T-cell (primary cell): ENCODE measurements around the gene KIAA0319L. TPM values are rescaled to one million over a fixed set of nuclear protein-coding genes. Genes with fewer than 3 reads are reported as not detected.
"Not testable (repeated sequence)": the region's sequence is repeated elsewhere in the genome, so short reads cannot be mapped to it uniquely, and the experiment has no call there.

Experiments
- ATAC-seq, 4 experiments: fragments of 200-7000 bp in 3 of 4; fragments of 150-1000 bp in 1 of 4; cut with Tn5 transposase; replicated peaks in 1 of 4; 1 replicate in 3 of 4; 2 replicates in 1 of 4; pipeline ENCODE4 v1.10.0; 2021; ENCODE audit warnings: moderate library complexity in 3 of 4, mild to moderate bottlenecking in 2 of 4, moderate number of reproducible peaks in 1 of 4
- CTCF ChIA-PET, 2 donors: fragments of 300-600 bp; sonication (Branson Sonifier 250); formaldehyde crosslinking; loops; one replicate each; lab custom pipeline; 2022; ENCODE audit warnings: antibody characterized with exemption in 2 of 2; lab: Charles Lee
- POLR2A ChIA-PET, 2 donors: fragments of 300-600 bp; sonication (Branson Sonifier 250); formaldehyde crosslinking; loops; one replicate each; lab custom pipeline; 2022; ENCODE audit warnings: antibody characterized with exemption in 2 of 2; lab: Charles Lee
- DNase-seq, 35 experiments: peaks; one replicate each; pipeline versions ENCODE4 v3.0.0 to v3.0.0-alpha.2; 2013 to 2023
- H3K27ac ChIP-seq: one replicate; pipeline ENCODE4 v1.5.1; 2013; ENCODE audit warnings: low read length
- H3K27me3 ChIP-seq, 2 experiments: replicated peaks in 1 of 2; 1 replicate in 1 of 2; 2 replicates in 1 of 2; pipeline versions ENCODE4 v1.6.1 to v1.7.0; 2013; ENCODE audit warnings: low read length in 1 of 2, mixed read lengths in 1 of 2; ENCODE audit not compliant: control insufficient read depth in 2 of 2, insufficient read depth in 2 of 2; ENCODE audit errors: extremely low read depth in 1 of 2
- H3K36me3 ChIP-seq, 2 donors: 1 replicate in 1 of 2; 2 replicates in 1 of 2; pipeline versions ENCODE4 v1.6.1 to v1.7.0; 2013; ENCODE audit warnings: low read length in 1 of 2; ENCODE audit not compliant: control insufficient read depth in 2 of 2, insufficient read depth in 1 of 2; ENCODE audit errors: extremely low read depth in 1 of 2
- H3K4me1 ChIP-seq, 2 experiments: 1 replicate in 1 of 2; 2 replicates in 1 of 2; pipeline versions ENCODE4 v1.6.1 to v1.7.0; 2013; ENCODE audit warnings: low read length in 2 of 2, mixed read lengths in 1 of 2; ENCODE audit not compliant: insufficient read depth in 2 of 2, control insufficient read depth in 1 of 2; ENCODE audit errors: extremely low read depth in 1 of 2
- H3K4me3 ChIP-seq, 2 donors: 1 replicate in 1 of 2; 2 replicates in 1 of 2; pipeline versions ENCODE4 v1.5.1 to v1.7.0; 2013; ENCODE audit warnings: mild to moderate bottlenecking in 2 of 2, low read length in 1 of 2, moderate library complexity in 1 of 2; ENCODE audit not compliant: control insufficient read depth in 1 of 2; ENCODE audit errors: extremely low read depth in 1 of 2
- H3K9me3 ChIP-seq: 2 replicates; pipeline ENCODE4 v1.7.0; 2013
- H3K27ac Mint-ChIP-seq, 2 donors: one replicate each; pipeline ENCODE4 v1.8.0; 2020 to 2021; ENCODE audit warnings: mild to moderate bottlenecking in 2 of 2, mixed read lengths in 2 of 2
- H3K27me3 Mint-ChIP-seq, 2 donors: one replicate each; pipeline ENCODE4 v1.8.0; 2021 to 2022; ENCODE audit warnings: mixed read lengths in 2 of 2
- H3K36me3 Mint-ChIP-seq: one replicate; pipeline ENCODE4 v1.8.0; 2021; ENCODE audit warnings: mixed read lengths
- H3K4me1 Mint-ChIP-seq, 3 donors: one replicate each; pipeline ENCODE4 v1.8.0; 2020 to 2022; ENCODE audit warnings: mixed read lengths in 3 of 3, mild to moderate bottlenecking in 1 of 3
- H3K4me3 Mint-ChIP-seq, 3 donors: one replicate each; pipeline ENCODE4 v1.8.0; 2020 to 2022; ENCODE audit warnings: mild to moderate bottlenecking in 3 of 3, mixed read lengths in 3 of 3, moderate library complexity in 3 of 3
- H3K9me3 Mint-ChIP-seq, 3 donors: one replicate each; pipeline ENCODE4 v1.8.0; 2020 to 2022; ENCODE audit warnings: mixed read lengths in 3 of 3
- WGBS: methylation state at CpG from one replicate; pipeline ENCODE4 v1.1.5; 2013; ENCODE audit warnings: missing lambda C conversion rate; ENCODE audit not compliant: insufficient coverage; 5-methylcytosine and 5-hydroxymethylcytosine counted together
- total RNA-seq, 35 experiments: library from RNA in 6 of 35; stranded (reverse) in 6 of 35; fragments of 120-200 nt in 1 of 35; gene quantifications; one replicate each; pipeline versions ENCODE4 v1.2.1 to v1.2.4 and lab custom pipeline; 2013 to 2026

The KIAA0319L gene
- total RNA-seq, 5 donors from 2014 or later (not counting 1 experiment from before 2014, with no cell fraction given), result 60.8 to 73.7 (median 63.7) TPM

DNA sequence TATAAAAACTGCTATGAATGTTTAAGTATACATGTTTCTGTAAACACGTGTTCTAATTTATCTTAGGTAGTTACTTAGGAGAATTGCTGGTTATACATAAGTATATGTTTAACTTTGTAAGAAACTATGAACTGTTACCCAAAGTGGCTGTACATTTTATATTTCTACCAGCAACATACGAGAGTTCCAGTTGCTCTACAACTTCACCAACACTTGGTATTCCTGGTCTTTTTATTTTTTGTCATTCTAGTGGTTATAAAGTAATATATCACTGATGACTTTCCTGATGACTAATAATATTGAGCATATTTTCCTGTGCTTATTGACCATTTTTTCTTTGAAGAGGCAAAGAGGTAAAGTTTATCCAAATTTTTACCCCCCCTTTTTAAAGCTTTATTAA, 76.0 kb downstream of the KIAA0319L start:
- no peaks in the 10 kb centered on the region for H3K9me3 Mint-ChIP-seq
- H3K4me3 Mint-ChIP-seq, result no peak overlapping the region
- no peak overlapping the region for H3K27ac ChIP-seq
- peaks cover 27% of the 10 kb centered on the region for H3K36me3 Mint-ChIP-seq
- CTCF ChIA-PET, result no interaction called here
- H3K27me3 ChIP-seq, result no peaks in the 10 kb centered on the region
- POLR2A ChIA-PET, result interaction anchor here in 1 of 2 donors (0.6 kb wide), 1 partner anchor 111 kb away, joined by 7 read pairs; no protein-coding TSS in a partner anchor
- H3K4me1 ChIP-seq, result no peaks in the 10 kb centered on the region
- no peak overlapping the region for H3K27ac Mint-ChIP-seq
- H3K9me3 ChIP-seq, result no peaks in the 10 kb centered on the region
- H3K4me1 Mint-ChIP-seq, result no peaks in the 10 kb centered on the region
- no peaks in the 10 kb centered on the region for H3K27me3 Mint-ChIP-seq
- ATAC-seq, result no peak
- WGBS, result no CpG with 5 or more reads among the region's 2 CpGs
- H3K36me3 ChIP-seq, result peaks cover 0 to 11% of the 10 kb centered on the region in 2 donors
- H3K4me3 ChIP-seq, result no peak overlapping the region
- DNase-seq, result no peak

DNA sequence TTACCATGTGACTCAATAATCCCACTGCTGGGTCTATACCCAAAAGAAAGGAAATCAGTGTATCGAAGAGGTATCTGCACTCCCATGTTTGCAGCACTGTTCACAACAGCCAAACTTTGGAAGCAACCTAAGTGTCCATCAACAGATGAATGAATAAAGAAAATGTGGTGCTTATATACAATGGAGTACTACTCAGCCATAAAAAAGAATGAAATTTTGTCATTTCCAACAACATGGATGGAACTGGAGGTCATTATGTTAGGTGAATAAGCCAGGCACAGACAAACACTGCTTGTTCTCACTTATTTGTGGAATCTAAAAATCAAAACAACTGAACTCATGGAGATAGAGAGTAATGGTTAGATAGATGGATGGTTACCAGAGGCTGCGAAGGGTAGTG, 79.3 kb downstream of the KIAA0319L start:
- POLR2A ChIA-PET, result no interaction called here
- ATAC-seq (no peak), DNase-seq (no peak)
- WGBS, result no CpG with 5 or more reads among the region's 2 CpGs
- no peaks in the 10 kb centered on the region for H3K9me3 ChIP-seq
- Mint-ChIP-seq H3K27me3 (no peaks in the 10 kb centered on the region), H3K27ac (no peak overlapping the region), H3K36me3 (peaks cover 37% of the 10 kb centered on the region), H3K4me1 (no peaks in the 10 kb centered on the region), H3K4me3 (no peak overlapping the region), H3K9me3 (no peaks in the 10 kb centered on the region)
- no peaks in the 10 kb centered on the region for H3K4me1 ChIP-seq
- no peak overlapping the region for H3K4me3 ChIP-seq
- H3K36me3 ChIP-seq, result peaks cover 0 to 25% of the 10 kb centered on the region in 2 donors
- CTCF ChIA-PET, result no interaction called here
- no peak overlapping the region for H3K27ac ChIP-seq
- H3K27me3 ChIP-seq, result no peaks in the 10 kb centered on the region

DNA sequence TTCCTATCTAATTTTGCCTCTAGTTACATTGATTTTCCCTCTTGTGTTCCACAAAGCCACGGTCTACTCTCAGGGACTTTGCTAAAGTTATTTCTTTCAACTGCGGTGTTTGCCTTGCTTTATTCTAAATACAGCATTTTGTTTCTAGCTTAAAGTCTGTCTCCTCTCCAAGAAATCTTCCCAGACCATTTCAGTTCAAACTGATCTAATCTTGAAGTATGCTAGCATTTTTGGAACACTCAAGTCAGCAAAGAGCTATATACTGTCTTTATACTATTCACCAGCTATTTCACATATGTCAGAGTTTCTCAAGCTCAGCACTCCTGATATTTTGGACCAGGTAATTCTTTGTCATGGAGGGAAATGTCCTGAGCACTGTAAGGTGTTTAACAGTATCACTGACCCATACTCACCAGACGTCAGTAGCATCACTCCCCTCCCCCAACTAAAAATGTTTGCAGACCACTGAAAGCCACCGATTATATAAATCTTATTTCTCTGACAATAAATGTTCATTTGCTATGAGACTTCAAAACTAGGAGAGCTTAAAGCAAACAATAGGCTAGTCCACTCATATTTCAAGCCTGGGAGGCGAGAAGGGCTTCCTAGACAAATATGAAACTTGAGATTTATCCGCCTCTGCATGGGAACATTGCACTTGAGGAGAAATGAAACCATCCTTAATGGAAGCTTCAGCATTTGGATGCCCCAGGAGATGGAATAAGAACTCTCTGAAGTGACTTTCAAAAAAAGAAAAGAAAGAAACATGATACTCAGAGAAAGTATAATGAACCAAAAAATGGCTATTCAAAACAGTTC, 81.1 kb downstream of the KIAA0319L start:
- Mint-ChIP-seq H3K4me3 (no peak overlapping the region), H3K36me3 (peaks cover 42% of the 10 kb centered on the region), H3K27ac (no peak overlapping the region), H3K9me3 (no peaks in the 10 kb centered on the region), H3K4me1 (no peaks in the 10 kb centered on the region), H3K27me3 (no peaks in the 10 kb centered on the region)
- Histone ChIP-seq H3K4me3 (no peak overlapping the region), H3K9me3 (no peaks in the 10 kb centered on the region), H3K27me3 (no peaks in the 10 kb centered on the region), H3K4me1 (no peaks in the 10 kb centered on the region), H3K27ac (no peak overlapping the region), H3K36me3 (peaks cover 0 to 33% of the 10 kb centered on the region in 2 donors)
- 100% methylated on average over 1 of the region's 6 CpGs for WGBS
- CTCF ChIA-PET, result interaction anchor here in 1 of 2 donors (0.5 kb wide), 1 partner anchor 9 kb away, joined by 3 read pairs; no protein-coding TSS in a partner anchor
- POLR2A ChIA-PET, result interaction anchor here in 1 of 2 donors (0.6 kb wide), 1 partner anchor 1737 kb away, joined by 3 read pairs; no protein-coding TSS in a partner anchor
- ATAC-seq, result no peak
- DNase-seq, result no peak

DNA sequence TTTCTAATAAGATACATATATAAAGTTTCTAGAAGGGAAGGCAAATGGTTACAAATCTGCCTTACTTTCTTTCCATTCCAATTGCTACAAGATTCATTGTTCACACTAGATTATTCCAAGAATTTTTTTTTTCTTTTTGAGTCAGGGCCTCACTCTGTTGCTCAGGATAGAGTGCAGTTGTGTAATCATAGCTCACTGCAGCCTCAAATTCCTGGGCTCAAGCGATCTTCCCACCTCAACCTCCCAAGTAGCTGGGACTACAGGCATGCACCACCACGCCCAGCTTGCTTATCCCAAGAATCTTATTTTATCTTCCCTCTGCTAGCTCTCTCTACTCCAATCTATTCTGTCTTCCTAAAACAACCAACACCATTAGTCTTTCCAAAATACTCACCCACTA, 81.8 kb downstream of the KIAA0319L start:
- ChIA-PET CTCF (no interaction called here), POLR2A (interaction anchor here in 1 of 2 donors (0.6 kb wide), 2 partner anchors 12 to 29 kb away, joined by 3 to 4 read pairs; no protein-coding TSS in a partner anchor)
- Mint-ChIP-seq H3K27ac (no peak overlapping the region), H3K4me1 (no peaks in the 10 kb centered on the region), H3K36me3 (peaks cover 47% of the 10 kb centered on the region), H3K9me3 (no peaks in the 10 kb centered on the region), H3K4me3 (no peak overlapping the region), H3K27me3 (no peaks in the 10 kb centered on the region)
- H3K4me3 ChIP-seq, result no peak overlapping the region
- H3K9me3 ChIP-seq, result no peaks in the 10 kb centered on the region
- no peaks in the 10 kb centered on the region for H3K27me3 ChIP-seq
- ATAC-seq (no peak), DNase-seq (no peak)
- H3K4me1 ChIP-seq, result no peaks in the 10 kb centered on the region
- 94% methylated on average over 2 of the region's 2 CpGs for WGBS
- peaks cover 0 to 39% of the 10 kb centered on the region in 2 donors for H3K36me3 ChIP-seq
- no peak overlapping the region for H3K27ac ChIP-seq

DNA sequence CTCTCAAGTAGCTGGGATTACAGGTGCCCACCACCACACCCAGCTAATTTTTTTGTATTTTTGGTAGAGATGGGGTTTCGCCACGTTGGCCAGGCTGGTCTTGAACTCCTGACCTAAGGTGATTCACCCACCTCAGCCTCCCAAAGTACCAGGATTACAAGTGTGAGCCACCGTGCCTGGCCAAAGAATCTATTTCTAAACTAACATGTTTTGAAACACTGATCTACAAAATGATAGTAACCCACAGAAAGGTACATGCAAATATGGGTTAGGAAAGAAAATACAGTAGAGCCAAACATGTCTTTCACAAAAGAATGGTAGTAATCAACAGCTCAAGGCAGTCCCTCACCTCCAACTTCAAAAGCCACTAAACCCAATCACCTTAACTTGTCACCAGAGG, 84.0 kb downstream of the KIAA0319L start:
- H3K4me3 Mint-ChIP-seq, ATAC-seq, H3K9me3 Mint-ChIP-seq, H3K4me3 ChIP-seq, H3K4me1 Mint-ChIP-seq, H3K4me1 ChIP-seq, H3K27ac ChIP-seq, CTCF ChIA-PET, H3K27me3 Mint-ChIP-seq, H3K27ac Mint-ChIP-seq, H3K27me3 ChIP-seq, H3K9me3 ChIP-seq, DNase-seq, POLR2A ChIA-PET: not testable (repeated sequence)
- H3K36me3 ChIP-seq, result peaks cover 0 to 53% of the 10 kb centered on the region in 2 donors
- WGBS, result no CpG with 5 or more reads among the region's 3 CpGs
- peaks cover 55% of the 10 kb centered on the region for H3K36me3 Mint-ChIP-seq

GRCh38 chr1:35470977-35471613, 86.1 kb downstream of the KIAA0319L start:
- H3K27ac Mint-ChIP-seq, result no peak overlapping the region
- peaks cover 0 to 8% (median 8%) of the 10 kb centered on the region in 3 donors for H3K4me1 Mint-ChIP-seq
- Histone ChIP-seq H3K27ac (no peak overlapping the region), H3K36me3 (peaks cover 0 to 52% of the 10 kb centered on the region in 2 donors), H3K27me3 (no peaks in the 10 kb centered on the region), H3K9me3 (no peaks in the 10 kb centered on the region), H3K4me1 (no peaks in the 10 kb centered on the region), H3K4me3 (no peak overlapping the region)
- H3K27me3 Mint-ChIP-seq, result no peaks in the 10 kb centered on the region
- WGBS, result 93% methylated on average over 3 of the region's 4 CpGs
- H3K36me3 Mint-ChIP-seq, result peaks cover 50% of the 10 kb centered on the region
- ChIA-PET POLR2A (interaction anchor here in 1 of 2 donors (0.6 kb wide), 1 partner anchor 9 kb away, joined by 9 read pairs; no protein-coding TSS in a partner anchor), CTCF (no interaction called here)
- ATAC-seq, result no peak
- DNase-seq, result no peak
- no peak overlapping the region for H3K4me3 Mint-ChIP-seq
- H3K9me3 Mint-ChIP-seq, result peaks cover 0 to under 1% (median 0%) of the 10 kb centered on the region in 3 donors
